A549 (cell line): Measurements from ENCODE around the gene SLC39A10.

Source experiments
- CHD2 ChIP-seq: fragments of 150-350 bp; IDR thresholded peaks from 2 replicates; pipeline ENCODE4 v1.6.1; 2014; ENCODE audit warnings: low read length; ENCODE audit not compliant: partially characterized antibody
- E2F6 ChIP-seq: IDR thresholded peaks from 2 replicates; pipeline ENCODE4 v1.6.1; 2012; ENCODE audit warnings: low read depth, borderline replicate concordance
- EP300 ChIP-seq, 2 experiments: fragments of >200 bp; sonication (Bioruptor Twin); formaldehyde crosslinking; IDR thresholded peaks; 2 replicates in 1 of 2; 3 replicates in 1 of 2; pipeline ENCODE4 v1.6.1; 2016 to 2017
- HOXB5 ChIP-seq: fragments of 250-450 bp; sonication (Bioruptor Pico); IDR thresholded peaks from 2 replicates; pipeline ENCODE4 v1.5.0; 2020; ENCODE audit warnings: mild to moderate bottlenecking, moderate library complexity
- MAFK ChIP-seq: fragments of 450-650 bp; IDR thresholded peaks from 2 replicates; pipeline ENCODE4 v1.6.1; 2014; ENCODE audit not compliant: partially characterized antibody
- MAX ChIP-seq: IDR thresholded peaks from 2 replicates; pipeline ENCODE4 v1.6.1; 2012
- MYC ChIP-seq: IDR thresholded peaks from 2 replicates; pipeline ENCODE4 v1.6.1; 2012; ENCODE audit warnings: mild to moderate bottlenecking, inconsistent platforms, low read length, improper control_type of control experiment, borderline replicate concordance
- POLR2A ChIP-seq: IDR thresholded peaks from 2 replicates; pipeline ENCODE4 v1.6.1; 2012; ENCODE audit warnings: mild to moderate bottlenecking, low read length
- POLR2AphosphoS2 ChIP-seq: conservative IDR thresholded peaks from 2 replicates; pipeline ENCODE4 v1.6.1; 2012; ENCODE audit warnings: low read length, improper control_type of control experiment, inconsistent platforms
- RNF2 ChIP-seq: fragments of 200-600 bp; sonication (generic); IDR thresholded peaks from 2 replicates; pipeline ENCODE4 v1.6.1; 2016; ENCODE audit warnings: low read depth, mild to moderate bottlenecking, antibody characterized with exemption, moderate library complexity, borderline replicate concordance
- TF ChIP-seq, protein P1 (sequence below): fragments of >200 bp; sonication (Bioruptor Twin); formaldehyde crosslinking; IDR thresholded peaks from 3 replicates; pipeline ENCODE4 v1.5.1; 2016

- TF ChIP-seq, protein P1, sequence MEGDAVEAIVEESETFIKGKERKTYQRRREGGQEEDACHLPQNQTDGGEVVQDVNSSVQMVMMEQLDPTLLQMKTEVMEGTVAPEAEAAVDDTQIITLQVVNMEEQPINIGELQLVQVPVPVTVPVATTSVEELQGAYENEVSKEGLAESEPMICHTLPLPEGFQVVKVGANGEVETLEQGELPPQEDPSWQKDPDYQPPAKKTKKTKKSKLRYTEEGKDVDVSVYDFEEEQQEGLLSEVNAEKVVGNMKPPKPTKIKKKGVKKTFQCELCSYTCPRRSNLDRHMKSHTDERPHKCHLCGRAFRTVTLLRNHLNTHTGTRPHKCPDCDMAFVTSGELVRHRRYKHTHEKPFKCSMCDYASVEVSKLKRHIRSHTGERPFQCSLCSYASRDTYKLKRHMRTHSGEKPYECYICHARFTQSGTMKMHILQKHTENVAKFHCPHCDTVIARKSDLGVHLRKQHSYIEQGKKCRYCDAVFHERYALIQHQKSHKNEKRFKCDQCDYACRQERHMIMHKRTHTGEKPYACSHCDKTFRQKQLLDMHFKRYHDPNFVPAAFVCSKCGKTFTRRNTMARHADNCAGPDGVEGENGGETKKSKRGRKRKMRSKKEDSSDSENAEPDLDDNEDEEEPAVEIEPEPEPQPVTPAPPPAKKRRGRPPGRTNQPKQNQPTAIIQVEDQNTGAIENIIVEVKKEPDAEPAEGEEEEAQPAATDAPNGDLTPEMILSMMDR: no peak
- TF ChIP-seq POLR2A: no peak
- TF ChIP-seq EP300 (IDR thresholded peaks at IDR 0.05): no peak
- no peak for TF ChIP-seq CHD2
- TF ChIP-seq HOXB5 (CRISPR knock-in tag): no peak
- TF ChIP-seq MAFK: no peak
- no peak for TF ChIP-seq MAX
- TF ChIP-seq POLR2AphosphoS2: no peak
- no peak for TF ChIP-seq MYC
- TF ChIP-seq RNF2: no peak
- TF ChIP-seq E2F6: no peak
Measured at GRCh38 chr2:195645413-195645812, 11.6 kb upstream of the SLC39A10 start.
